MM.1S (cell line): Measurements from ENCODE around the gene PRKCD.

ENCODE experiments used
- CTCF ChIP-seq: fragments of 300-600 bp; sonication (generic); IDR thresholded peaks from 2 replicates; pipeline ENCODE4 v1.5.1; 2016; ENCODE audit warnings: antibody characterized with exemption, low read length, mixed read lengths
- EZH2 ChIP-seq: fragments of 300-600 bp; sonication (generic); optimal IDR thresholded peaks from 2 replicates; pipeline ENCODE3; 2017; ENCODE audit warnings: low read depth, mild to moderate bottlenecking, antibody characterized with exemption, low read length, mixed read lengths
- EZH2phosphoT487 ChIP-seq: fragments of 300-600 bp; sonication (generic); IDR thresholded peaks from 2 replicates; pipeline ENCODE4 v1.6.1; 2018; ENCODE audit warnings: antibody characterized with exemption, low read length

GRCh38 chr3:53123953-53124352, 37.1 kb upstream of the PRKCD start:
- TF ChIP-seq EZH2 = no peak
- no peak for TF ChIP-seq EZH2phosphoT487
- no peak for TF ChIP-seq CTCF
